Mucosa of rectum (tissue), 2 donors: ENCODE results near the gene CCL4L2.
"Not testable (repeated sequence)": the region's sequence is repeated elsewhere in the genome, so short reads cannot be mapped to it uniquely, and the experiment has no call there.

Experiments
- H3K27ac ChIP-seq, 2 donors: one replicate each; pipeline ENCODE4 v1.7.0; 2013; ENCODE audit warnings: inconsistent platforms in 2 of 2, low read depth in 2 of 2, low read length in 2 of 2
- H3K27me3 ChIP-seq, 2 donors: one replicate each; pipeline ENCODE4 v1.7.0; 2013; ENCODE audit warnings: low read length in 2 of 2; ENCODE audit not compliant: control insufficient read depth in 2 of 2, insufficient read depth in 2 of 2
- H3K36me3 ChIP-seq, 2 donors: one replicate each; pipeline ENCODE4 v1.7.0; 2013; ENCODE audit warnings: low read length in 2 of 2; ENCODE audit not compliant: control insufficient read depth in 2 of 2, insufficient read depth in 2 of 2
- H3K4me1 ChIP-seq, 2 donors: one replicate each; pipeline ENCODE4 v1.7.0; 2013; ENCODE audit warnings: low read length in 2 of 2, mild to moderate bottlenecking in 1 of 2; ENCODE audit not compliant: control insufficient read depth in 2 of 2, insufficient read depth in 2 of 2
- H3K4me3 ChIP-seq, 2 donors: one replicate each; pipeline ENCODE4 v1.7.0; 2013; ENCODE audit warnings: low read length in 2 of 2
- H3K9ac ChIP-seq, 2 donors: one replicate each; pipeline ENCODE4 v1.7.0; 2013; ENCODE audit warnings: low read length in 2 of 2, low read depth in 1 of 2, mild to moderate bottlenecking in 1 of 2
- H3K9me3 ChIP-seq, 2 donors: one replicate each; pipeline ENCODE4 v1.7.0; 2013; ENCODE audit warnings: low read length in 2 of 2; ENCODE audit not compliant: control insufficient read depth in 2 of 2
- donor health status: healthy.
- donor health status: Normal muscosa, but diverticular disease.

Gene CCL4L2

DNA sequence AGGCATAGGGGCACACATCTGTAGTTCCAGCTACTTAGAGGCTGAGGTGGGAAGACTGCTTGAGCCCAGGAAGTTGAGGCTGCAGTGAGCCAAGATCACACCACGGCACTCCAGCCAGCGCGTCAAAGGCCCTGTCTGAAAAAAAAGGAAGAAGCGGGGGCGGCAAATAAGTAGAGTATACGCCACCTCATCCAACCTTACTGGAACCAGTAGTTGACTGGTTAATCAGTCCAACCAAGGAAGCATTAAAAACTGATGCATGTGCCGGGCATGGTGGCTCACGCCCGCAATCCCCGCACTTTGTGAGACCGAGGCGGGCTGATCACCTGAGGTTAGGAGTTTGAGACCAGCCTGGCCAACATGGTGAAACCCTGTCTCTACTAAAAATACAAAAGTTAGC is 12.1 kb downstream of the CCL4L2 start:
- H3K27ac ChIP-seq, H3K4me3 ChIP-seq, H3K9ac ChIP-seq, H3K27me3 ChIP-seq, H3K9me3 ChIP-seq, H3K36me3 ChIP-seq, H3K4me1 ChIP-seq: not testable (repeated sequence)

DNA sequence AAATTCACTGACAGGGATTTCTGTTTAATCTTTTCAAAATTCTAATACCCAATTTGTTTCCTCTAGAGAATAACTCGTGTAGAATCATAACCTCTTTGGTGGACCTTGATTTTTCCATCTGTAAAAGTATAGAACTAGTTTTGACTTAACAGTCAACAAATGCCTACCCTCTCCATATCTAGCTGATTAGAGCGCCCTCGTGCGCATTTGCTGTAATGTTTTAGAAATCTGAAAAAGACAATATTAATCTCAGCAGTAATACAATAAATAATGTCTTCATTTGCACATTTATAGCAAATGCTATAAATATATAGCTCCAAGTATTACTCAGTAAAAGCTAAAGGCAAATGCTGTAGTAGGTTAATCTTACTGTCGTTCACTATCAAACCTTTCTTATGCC is 18.8 kb downstream of the CCL4L2 start:
- not testable (repeated sequence) for H3K36me3 ChIP-seq, H3K4me3 ChIP-seq, H3K9me3 ChIP-seq

DNA sequence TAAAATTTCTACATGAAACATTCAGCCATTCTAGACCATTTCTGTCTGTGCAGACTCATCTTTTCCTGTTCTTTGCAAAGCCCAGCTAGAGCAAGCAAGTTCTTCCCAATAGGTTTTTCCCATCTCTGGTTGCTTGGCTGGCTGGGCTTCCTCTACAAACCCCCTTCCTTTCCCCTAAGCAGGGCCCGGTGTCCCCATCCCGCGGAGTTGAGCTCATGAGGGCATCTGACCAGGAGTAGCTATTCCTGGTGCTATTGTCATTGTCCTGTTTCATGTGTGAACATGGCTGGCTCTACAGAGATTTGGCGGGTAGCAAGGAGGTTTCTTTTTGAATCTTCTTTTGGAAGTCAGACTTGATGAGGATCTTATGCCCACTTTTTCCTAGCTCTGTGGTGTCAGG is 31.2 kb downstream of the CCL4L2 start:
- not testable (repeated sequence) for H3K4me3 ChIP-seq, H3K36me3 ChIP-seq, H3K9me3 ChIP-seq, H3K27me3 ChIP-seq, H3K27ac ChIP-seq, H3K9ac ChIP-seq, H3K4me1 ChIP-seq

More for the DNA sequence above, 18.8 kb downstream of the CCL4L2 start:
- not testable (repeated sequence) for H3K9ac ChIP-seq, H3K4me1 ChIP-seq, H3K27ac ChIP-seq, H3K27me3 ChIP-seq
